Tibial nerve (tissue), 3 donors: ENCODE data around the gene ELP4.

Experiments used
- POLR2A ChIP-seq, 2 donors: fragments of 450-650 bp; IDR thresholded peaks; one replicate each; pipeline ENCODE4 v1.6.1; 2017; ENCODE audit warnings: antibody characterized with exemption in 2 of 2, mild to moderate bottlenecking in 2 of 2, moderate library complexity in 2 of 2
- TF ChIP-seq, protein P1 (sequence below), 5 experiments: fragments of 200-600 bp in 3 of 5; fragments of 450-650 bp in 2 of 5; sonication (generic) in 3 of 5; IDR thresholded peaks; one replicate each; pipeline ENCODE4 v1.5.1; 2016 to 2019; ENCODE audit warnings: antibody characterized with exemption in 5 of 5, mild to moderate bottlenecking in 3 of 5, moderate library complexity in 2 of 5

DNA sequence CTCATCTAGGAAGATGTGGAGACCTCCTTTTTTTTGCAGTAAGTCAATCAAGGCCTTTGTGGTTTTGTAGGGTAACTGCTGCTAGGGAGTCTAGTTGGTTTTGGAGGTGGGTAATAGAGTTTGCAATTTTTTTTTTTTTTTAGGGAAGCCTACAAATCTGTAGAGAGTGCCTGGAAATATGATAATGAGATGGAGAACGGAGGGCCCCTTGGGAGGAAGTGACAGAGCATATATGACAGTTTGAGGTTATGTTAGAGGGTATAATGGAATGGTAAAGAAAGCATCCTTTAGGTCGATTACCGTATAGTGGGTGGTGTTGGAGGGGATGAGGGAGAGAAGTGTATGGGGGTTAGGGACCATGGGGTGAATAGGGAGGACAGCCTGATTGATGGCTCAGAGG lies 98.3 kb downstream of the ELP4 start:
- TF ChIP-seq POLR2A (IDR thresholded peaks at IDR 0.05) = no peak
- TF ChIP-seq, protein P1, sequence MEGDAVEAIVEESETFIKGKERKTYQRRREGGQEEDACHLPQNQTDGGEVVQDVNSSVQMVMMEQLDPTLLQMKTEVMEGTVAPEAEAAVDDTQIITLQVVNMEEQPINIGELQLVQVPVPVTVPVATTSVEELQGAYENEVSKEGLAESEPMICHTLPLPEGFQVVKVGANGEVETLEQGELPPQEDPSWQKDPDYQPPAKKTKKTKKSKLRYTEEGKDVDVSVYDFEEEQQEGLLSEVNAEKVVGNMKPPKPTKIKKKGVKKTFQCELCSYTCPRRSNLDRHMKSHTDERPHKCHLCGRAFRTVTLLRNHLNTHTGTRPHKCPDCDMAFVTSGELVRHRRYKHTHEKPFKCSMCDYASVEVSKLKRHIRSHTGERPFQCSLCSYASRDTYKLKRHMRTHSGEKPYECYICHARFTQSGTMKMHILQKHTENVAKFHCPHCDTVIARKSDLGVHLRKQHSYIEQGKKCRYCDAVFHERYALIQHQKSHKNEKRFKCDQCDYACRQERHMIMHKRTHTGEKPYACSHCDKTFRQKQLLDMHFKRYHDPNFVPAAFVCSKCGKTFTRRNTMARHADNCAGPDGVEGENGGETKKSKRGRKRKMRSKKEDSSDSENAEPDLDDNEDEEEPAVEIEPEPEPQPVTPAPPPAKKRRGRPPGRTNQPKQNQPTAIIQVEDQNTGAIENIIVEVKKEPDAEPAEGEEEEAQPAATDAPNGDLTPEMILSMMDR (IDR thresholded peaks at IDR 0.05) = no peak
